Effector CD8-positive, alpha-beta T cell (primary cell): Measurements from ENCODE around the gene FKBP15.
"Not testable (repeated sequence)": the region's sequence is repeated elsewhere in the genome, so short reads cannot be mapped to it uniquely, and the experiment has no call there.

ENCODE experiments used
- DNase-seq: peaks from one replicate; lab custom pipeline; 2025; lab: John Stamatoyannopoulos, UW

The FKBP15 gene

GRCh38 chr9:113235701-113236255, 14.7 kb upstream of the FKBP15 start:
- not testable (repeated sequence) for DNase-seq

- DNase-seq, result no peak
These were observed 10.6 kb upstream of the FKBP15 start for GRCh38 chr9:113231701-113232100.

DNA sequence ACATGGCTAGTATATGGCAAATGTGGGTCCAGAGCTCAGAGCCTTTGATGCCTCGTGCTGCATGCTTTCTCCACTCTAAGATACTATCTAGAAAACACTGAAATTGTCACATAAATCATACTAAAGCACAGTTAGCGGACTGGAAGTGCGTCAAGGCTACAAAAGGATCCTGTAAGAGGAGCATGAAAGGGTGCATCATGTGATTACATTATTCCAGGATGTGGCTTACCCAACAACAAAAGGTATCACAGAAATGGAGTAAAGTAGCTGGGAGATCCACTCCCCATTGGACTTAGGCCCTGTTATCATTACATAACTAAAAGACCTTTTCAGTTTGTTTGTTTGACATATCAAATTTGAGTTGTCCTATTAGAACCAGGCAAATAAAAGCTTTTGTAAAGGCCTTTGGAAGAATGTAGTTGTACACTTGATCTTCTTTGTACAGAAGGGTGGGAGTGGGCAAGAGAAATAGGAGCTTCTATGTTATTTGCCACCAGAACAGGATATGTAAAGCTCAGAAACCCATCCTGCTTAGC, 7.1 kb upstream of the FKBP15 start:
- no peak for DNase-seq

DNA sequence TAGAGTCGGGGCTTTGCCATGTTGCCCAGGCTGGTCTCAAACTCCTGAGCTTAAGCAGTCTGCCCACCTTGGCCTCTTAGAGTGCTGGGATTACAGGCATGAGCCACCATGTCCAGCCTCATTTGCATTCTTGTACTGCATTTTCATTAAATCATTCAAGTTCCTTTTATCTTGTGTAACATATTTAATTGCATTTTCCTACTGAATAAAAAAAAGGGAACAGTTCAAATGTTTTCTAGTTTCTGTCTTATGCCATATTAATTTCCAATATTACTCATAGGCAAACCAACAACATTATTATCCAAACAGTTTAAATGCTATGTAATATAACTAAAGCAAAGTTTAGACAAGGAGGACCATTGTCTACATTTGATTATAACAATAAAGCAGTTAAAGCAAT, 6.4 kb upstream of the FKBP15 start:
- DNase-seq, result no peak

- DNase-seq, result no peak
These were observed 2.9 kb upstream of the FKBP15 start for GRCh38 chr9:113223963-113224362.

DNA sequence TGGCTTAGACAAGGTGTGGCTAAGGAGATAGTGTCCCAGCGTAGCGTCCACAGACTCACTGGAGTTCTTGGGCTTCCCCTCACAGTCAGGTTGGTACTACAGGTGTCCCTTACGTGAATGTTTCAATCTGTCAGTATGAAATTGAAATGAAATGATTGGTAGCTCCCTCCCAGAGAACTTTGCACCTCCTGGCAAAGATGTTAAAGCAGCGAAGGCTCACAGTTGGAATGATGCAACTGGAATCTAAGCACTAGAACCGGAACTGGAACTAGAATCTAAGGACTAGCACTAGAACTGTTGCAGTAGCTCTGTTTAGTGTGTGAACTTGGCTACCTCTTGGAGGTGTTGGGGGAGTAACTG, 1.4 kb upstream of the FKBP15 start:
- DNase-seq, result no peak

- DNase-seq, result no peak
These were observed 864 bp upstream of the FKBP15 start for GRCh38 chr9:113221800-113222481.

DNA sequence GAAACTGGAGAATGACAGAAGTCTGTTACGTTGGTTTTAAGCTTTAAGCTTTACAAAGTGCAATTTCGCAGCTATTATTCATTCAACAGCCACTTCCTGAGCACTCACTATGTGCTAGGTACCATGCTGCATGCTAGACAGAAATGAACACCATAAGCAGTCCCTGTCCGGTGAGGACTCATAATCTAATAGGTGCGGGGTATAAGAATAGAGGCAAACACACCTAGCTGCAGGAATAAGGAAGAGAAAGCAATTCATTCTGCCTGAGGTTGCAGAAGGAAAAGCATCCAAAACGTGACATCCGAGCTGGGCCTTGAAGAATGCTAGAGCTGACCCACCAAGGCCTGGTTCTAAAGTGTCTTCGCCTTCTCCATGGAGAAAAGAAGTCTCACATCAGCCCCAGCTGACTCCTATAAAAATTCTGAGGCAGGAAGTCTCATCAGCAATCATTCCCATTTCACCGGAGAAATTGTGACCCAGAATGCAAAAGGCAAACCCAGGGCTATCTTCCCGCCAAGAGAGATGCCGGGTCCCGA, 542 bp downstream of the FKBP15 start:
- no peak for DNase-seq

GRCh38 chr9:113219969-113220368, 1.1 kb downstream of the FKBP15 start:
- no peak for DNase-seq

DNA sequence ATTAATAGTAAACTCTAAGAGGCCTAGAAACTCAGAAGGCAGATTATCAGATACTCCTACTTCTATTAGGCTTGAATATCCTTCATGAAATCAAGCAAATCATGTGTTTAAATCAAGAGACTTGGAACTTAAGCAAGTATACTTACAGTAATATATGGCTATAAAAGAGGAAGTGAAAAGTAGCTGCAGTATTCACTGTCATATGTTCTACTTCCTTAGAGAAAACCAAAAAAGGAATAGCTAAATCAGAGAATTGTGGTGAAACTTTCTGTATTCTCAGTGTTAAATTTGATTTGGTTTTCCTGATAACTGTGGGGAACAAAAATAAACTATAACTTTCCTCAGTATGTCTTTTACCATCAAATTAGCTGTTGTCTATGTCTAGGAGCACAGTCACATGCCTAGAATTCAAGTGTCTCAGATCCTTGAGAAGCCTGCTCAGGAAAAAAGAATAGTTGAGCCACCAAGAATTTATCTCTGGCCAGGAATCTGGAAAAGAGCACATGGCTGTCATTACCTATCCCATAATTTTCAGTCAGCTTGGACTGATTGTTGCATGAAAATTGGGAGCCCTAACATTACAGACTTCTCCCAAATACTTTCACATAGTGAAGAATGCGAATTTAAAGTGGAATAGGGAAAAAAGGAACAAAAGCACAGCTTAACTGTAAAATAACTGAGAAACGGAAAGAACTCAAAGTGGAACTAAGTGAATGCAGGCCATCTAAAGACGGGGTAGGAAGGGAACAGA, 1.7 kb downstream of the FKBP15 start:
- DNase-seq, result no peak

DNA sequence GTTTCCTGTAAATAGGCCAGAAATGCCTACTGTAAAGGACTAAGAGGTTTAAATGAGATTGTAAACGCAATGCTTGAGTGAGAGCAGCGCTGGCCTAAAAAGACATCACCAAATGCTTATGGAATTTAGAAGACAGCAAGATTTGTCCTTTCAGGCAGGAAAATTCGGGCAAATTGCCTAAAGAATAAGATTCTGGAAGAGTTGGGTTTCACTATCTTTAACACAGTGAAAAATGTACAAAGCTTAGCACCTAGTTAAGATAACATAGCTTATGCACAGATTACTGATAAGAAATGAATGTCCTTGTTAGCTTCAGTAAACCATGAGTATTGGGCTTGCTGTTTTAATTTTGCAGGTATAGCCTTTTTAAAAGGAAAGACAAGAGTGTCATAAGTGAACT, 4.7 kb downstream of the FKBP15 start:
- no peak for DNase-seq

GRCh38 chr9:113215132-113215531, 5.9 kb downstream of the FKBP15 start:
- DNase-seq, result no peak

DNA sequence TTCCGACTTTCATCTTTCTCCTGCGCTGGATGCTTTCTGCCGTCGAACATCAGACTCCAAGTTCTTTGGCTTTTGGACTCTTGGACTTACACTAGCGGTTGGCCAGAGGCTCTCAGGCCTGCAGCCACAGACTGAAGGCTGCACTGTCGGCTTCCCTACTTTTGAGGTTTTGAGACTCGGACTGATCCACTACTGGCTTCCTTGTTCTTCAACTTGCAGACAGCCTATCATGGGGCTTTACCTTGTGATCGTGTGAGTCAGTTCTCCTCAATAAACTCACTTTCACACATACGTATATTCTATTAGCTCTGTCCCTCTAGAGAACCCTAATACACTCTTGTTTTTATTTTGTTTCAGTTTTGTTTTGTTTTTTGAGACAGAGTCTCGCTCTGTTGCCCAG, 10.3 kb downstream of the FKBP15 start:
- no peak for DNase-seq

- DNase-seq, result no peak
These were observed 15.2 kb downstream of the FKBP15 start for GRCh38 chr9:113205861-113206260.

GRCh38 chr9:113205432-113205831, 15.6 kb downstream of the FKBP15 start:
- DNase-seq, result no peak

- no peak for DNase-seq
These were observed 21.3 kb downstream of the FKBP15 start for GRCh38 chr9:113199683-113200329.

DNA sequence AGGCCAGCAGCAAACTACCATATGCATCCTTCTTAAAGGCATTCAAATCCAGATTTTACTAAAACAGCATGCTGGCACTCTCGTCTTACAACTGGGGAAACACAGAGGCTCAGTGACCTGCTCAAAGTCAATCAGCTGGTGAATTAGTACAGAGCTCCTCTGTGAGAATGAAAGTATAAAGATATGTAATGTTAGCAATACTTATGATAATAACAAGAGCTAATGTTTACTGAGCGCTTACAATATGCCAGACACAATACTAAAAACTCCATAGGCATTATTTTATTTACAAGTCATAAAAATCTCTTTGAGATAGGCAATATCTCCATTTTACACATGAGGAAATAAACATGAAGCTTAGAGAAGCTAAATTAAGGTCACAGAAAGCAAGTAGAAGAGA, 28.6 kb downstream of the FKBP15 start:
- DNase-seq, result no peak

DNA sequence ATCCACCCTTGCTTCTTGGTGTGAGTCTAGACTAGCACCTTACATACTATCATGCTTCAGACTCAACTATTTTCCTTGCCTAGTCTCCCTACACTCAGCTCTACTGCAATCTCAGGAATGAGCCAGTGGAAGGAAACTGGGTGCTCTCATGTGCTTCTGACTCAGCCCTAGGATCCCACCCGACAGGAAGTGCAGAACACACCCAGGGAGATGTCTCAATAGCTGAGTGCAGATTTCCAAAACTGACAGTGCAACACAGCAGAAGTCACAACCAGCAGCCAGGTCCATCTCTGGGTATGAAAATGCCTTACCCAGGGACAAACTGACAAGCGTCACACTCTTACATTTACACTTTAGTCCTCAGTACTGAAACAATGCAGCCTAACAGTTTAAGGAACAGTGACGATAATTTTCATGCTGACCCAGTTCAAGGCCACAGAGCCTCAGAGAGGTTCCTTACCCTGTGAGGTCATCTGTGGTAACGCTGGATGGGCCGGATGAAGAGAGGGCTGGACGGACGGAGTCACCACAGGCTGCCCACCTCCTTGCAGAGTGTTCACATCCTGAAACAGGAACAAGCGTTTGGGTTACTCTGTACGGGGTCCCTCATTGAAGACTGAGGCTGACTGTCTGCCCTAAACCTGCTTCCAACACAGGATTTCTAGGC, 33.0 kb downstream of the FKBP15 start:
- DNase-seq, result no peak

DNA sequence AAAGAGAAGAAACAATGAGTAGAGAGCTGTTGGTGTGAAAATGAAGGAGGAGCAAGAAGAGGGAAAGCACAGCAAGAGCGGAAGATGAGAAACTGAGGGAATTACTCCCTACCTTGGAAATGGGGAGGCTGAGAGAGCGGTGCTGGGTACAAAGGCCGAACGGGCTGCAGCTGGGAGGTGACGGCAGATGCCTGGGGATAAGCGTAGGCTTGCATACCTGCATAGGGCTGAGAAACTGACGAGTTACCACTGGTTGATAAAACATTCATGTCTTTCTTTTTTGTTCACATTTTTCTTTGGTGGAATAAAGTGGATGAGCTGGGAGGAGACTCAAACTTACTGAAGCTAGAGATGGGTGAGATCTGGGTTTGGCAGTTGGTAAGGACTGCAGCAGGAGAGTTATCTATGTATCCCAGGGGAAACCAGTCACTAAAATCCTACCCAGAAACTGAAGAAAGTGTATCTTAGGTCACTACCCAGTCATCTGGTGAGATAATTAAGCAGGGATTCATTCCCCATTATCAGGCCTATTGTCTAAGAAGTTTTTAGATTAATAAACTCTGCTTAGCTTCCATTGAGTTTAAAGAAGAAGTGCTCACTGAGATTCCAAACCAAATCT, 34.8 kb downstream of the FKBP15 start:
- DNase-seq, result no peak

- no peak for DNase-seq
These were observed 35.8 kb downstream of the FKBP15 start for GRCh38 chr9:113185271-113185670.

DNA sequence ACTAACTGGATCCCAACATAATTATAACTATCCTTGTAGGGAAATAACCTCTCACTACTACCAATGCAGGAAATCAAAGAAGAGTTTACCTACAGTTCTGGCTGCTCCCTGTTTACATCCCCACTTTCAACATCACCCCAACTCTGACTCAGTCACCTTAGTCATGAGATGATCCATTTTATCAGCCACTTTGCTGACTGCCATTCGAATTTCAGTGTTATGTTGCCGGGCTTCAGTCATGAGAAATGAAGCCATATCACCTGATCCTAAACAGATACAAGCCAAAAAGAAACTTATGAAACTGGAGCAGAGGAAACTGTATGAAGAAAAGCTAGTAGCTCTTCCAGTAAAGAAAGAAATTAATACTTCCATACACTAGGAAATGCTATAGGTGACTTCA, 36.5 kb downstream of the FKBP15 start:
- no peak for DNase-seq
